Cardiac fibroblast (primary cell): Measurements from ENCODE around the gene ADGRA3.
A peak's percentile ranks its signal among the peaks of the same experiment; 100 is the strongest.

Source experiments
- DNase-seq, 2 donors: peaks; one replicate each; pipeline versions ENCODE4 v3.0.0 to v3.0.0-alpha.2; 2010; ENCODE audit warnings: low read depth in 2 of 2
- H3K4me3 ChIP-seq, 2 donors: replicated peaks in 1 of 2; 1 replicate in 1 of 2; 2 replicates in 1 of 2; pipeline ENCODE4 v1.5.1; 2011; ENCODE audit warnings: low read depth in 2 of 2, low read length in 2 of 2, mild to moderate bottlenecking in 2 of 2, moderate library complexity in 1 of 2
- TF ChIP-seq, protein P1 (sequence below): IDR thresholded peaks from one replicate; pipeline ENCODE4 v1.5.1; 2011; ENCODE audit warnings: low read depth, mild to moderate bottlenecking, low read length, inconsistent platforms

Gene ADGRA3

DNA sequence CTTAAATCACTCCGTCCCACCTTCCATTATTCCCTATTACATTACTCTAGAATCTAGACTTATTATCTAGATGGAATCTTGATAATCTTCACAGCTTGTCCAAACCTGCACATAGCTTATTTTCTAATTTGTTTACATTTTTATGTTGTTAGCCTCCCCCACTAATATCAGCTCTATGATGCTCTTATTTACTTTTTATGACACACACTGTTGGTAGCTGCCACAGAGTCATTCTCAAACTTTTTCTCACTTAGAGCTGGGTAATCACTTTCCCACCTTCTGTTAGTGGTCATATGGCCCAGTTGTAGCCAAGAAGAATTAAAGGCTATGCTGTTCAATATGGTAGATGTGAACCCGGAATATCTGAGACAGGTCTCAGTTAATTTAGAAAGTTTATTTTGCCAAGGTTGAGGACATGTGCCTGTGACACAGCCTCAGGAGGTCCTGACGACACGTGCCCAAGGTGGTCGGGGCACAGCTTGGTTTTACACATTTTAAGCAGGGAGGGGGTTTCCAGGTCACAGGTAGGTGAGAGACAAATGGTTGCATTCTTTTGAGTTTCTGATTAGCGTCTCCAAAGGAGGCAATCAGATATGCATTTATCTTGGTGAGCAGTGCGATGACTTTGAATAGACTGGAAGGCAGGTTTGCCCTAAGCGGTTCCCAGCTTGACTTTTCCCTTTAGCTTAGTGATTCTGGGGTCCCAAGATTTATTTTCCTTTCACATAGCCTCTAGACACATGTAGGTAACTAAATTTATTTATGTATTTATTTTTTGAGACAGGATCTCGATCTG, 7.0 kb upstream of the ADGRA3 start:
- DNase-seq, result no peak
- H3K4me3 ChIP-seq, result no peak overlapping the region
- TF ChIP-seq, protein P1, sequence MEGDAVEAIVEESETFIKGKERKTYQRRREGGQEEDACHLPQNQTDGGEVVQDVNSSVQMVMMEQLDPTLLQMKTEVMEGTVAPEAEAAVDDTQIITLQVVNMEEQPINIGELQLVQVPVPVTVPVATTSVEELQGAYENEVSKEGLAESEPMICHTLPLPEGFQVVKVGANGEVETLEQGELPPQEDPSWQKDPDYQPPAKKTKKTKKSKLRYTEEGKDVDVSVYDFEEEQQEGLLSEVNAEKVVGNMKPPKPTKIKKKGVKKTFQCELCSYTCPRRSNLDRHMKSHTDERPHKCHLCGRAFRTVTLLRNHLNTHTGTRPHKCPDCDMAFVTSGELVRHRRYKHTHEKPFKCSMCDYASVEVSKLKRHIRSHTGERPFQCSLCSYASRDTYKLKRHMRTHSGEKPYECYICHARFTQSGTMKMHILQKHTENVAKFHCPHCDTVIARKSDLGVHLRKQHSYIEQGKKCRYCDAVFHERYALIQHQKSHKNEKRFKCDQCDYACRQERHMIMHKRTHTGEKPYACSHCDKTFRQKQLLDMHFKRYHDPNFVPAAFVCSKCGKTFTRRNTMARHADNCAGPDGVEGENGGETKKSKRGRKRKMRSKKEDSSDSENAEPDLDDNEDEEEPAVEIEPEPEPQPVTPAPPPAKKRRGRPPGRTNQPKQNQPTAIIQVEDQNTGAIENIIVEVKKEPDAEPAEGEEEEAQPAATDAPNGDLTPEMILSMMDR, result no peak

DNA sequence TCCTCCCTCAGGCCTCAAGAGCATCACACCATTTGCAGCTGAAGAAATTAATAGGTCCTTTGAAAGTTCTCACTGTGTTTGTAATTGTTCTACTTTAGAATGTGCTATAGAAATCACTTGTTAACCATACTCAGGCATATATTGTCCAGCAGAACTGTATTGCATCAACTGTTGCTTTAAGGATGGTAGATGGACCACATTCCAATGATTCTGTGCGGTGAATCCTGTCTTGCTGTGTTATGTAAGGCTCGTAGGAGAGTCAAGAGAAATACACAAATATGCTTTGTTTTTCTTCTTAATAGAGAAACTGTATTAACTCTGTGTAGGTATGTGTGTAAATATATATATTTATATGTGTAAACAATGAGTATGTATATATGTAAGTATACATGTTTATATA, 6.3 kb upstream of the ADGRA3 start:
- no peak overlapping the region for H3K4me3 ChIP-seq
- DNase-seq, result no peak
- TF ChIP-seq, protein P1, result no peak

DNA sequence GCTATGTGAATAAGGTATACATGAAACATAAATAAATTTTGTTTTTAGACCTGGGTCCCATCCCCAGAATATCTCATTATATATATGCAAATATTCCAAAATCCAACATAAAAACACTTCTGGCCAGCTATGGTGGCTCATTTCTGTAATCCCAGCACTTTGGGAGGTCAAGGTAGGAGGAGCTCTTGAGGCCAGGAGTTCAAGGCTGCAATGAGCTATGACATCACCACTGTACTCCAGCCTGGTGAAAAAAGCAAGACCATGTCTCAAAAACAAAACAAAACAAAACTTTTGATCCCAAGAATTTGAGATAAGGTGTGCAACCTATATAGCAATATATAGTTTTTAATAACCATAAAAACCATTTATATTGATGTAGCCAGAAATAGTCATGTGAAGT, 5.4 kb upstream of the ADGRA3 start:
- H3K4me3 ChIP-seq, result no peak overlapping the region
- TF ChIP-seq, protein P1, result no peak
- no peak for DNase-seq

DNA sequence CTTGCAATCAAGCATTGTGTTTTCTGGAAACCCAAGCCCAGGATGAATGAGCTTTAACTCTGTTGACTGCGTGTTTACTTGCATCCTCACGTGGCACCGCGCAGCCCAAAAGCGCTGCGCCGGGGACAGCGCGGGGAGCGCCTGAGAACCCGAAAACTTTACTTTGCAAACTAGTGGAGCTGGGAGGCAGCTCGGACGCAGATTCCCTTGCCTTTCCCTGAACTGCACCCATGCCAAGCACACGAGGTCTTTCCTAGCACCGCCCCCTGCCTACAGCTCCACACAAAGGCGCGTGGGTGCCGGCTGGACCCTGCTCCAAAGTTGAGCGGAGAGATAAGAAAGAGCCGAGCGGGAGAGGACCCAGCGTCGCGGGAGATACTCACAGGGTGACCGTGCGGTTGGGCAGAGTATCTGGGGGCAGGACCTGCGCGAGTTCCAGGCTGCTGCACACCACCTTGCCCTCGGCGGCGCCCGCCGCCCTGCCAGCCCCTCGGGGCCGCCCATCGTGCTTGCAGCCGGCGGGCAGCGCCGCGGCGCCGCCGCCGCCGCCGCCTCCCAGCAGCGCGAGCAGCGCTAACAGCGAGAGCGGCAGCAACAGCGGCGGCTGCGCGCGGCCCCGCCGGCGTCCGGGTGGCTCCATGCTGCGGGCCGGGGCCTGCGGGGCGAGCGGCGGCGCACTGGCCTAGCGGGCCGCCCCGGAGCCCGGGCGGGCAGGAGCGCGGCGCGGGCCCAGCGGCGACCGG, 550 bp downstream of the ADGRA3 start:
- TF ChIP-seq, protein P1, result no peak
- H3K4me3 ChIP-seq, result peak overlapping the region; percentile 67 to 73
- peak; percentile 63 to 80 for DNase-seq

DNA sequence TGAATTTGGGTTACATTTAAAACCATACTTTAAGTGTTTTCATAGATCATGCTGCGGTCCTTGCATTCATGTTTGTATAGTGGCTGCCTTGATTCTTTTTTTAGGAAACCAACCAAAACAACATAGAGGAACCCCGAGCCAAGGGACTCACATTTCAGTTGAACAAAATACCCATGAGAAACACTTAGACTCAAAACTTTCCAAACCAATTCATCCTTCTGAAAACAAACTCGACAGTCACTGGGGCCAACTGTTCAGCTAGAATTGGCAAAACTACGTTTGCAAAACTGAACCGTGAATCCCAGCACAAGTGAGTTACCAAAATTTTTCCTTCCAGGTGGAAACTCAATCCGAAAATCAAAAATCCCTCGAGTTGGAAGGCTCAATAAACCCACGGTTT, 1.4 kb downstream of the ADGRA3 start:
- TF ChIP-seq, protein P1, result no peak
- peak overlapping the region; percentile 67 to 73 for H3K4me3 ChIP-seq
- peak; percentile 12 to 43 for DNase-seq

DNA sequence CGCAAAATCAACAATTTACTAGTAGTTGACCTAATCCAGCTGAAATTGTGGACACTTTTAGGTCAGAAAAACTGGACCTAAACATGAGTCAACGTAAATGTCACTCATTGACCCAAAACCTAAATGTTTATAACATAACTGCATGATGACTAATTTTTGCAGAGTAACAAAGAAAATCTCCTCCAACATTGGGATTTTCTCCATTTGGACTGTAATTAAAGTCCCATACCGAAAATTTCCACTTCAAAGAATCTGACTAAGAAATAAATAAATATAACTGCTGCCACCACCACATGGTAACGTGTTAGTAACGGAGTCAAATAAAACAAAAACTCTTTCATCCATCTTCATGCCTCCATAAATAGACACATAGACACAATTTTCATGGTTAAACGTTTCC, 1.9 kb downstream of the ADGRA3 start:
- DNase-seq, result peak; percentile 33 to 68
- TF ChIP-seq, protein P1, result no peak
- peak overlapping the region; percentile 67 to 73 for H3K4me3 ChIP-seq
